ENCODE measurements around the gene DCST2. TPM values are rescaled to one million over a fixed set of nuclear protein-coding genes. Genes with fewer than 3 reads are reported as not detected.

Gene DCST2
- total and polyA plus RNA-seq, 2 of the 8 experiments (the other 6 are each of a cell fraction or from before 2014, with no cell fraction given), result 0.43 to 2.1 TPM

DNA sequence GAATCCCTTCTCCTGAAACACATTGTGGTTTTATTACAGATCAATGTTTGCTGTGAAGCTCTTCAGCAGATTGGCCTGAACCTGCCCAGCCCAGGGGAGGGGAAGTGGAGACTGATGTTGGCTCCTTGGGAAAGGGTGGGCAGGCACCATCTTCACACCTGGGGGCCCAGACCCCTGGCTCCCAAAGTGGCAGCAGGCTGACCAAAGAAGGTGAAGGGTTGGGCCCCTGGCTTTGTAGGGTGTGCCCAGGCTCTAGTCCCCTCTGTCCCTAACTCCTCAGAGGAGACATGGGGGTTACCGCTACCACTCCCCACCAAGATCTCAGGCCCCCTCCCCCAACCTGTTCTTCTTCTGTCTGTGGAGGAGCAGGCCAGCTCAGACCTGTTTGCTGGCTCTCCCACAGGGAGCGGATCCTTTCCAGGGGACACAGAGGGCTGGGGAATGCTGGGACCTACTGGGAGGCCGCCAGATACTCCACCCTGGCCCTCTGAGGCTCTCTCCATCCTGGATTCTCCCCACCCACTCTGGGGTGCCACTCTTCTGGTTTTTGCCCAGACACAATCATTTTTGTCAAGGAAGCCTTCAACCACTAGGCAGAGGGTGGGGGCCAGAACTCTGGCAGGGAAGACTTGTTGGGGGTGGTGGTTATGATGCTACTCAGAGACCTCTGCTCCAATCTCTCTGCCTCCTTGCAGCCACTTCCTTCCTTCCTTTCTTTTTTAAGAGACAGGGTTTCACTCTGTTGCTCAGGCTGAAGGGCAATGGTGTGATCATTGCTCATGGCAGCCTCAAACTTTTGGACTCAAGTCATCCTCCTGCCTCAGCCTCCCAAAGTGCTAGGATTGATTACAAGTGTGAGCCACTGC, 40.0 kb upstream of the DCST2 start (continued):
- TF ChIP-seq ZNF274 (IDR thresholded peaks at IDR 0.05; ENCODE audit: borderline replicate concordance, extremely low read depth, low read length) (no peak), RBBP5 (IDR thresholded peaks at IDR 0.05; ENCODE audit: borderline replicate concordance, low read depth, low read length) (no peak), CHD2 (IDR thresholded peaks at IDR 0.05; ENCODE audit: low read length) (no peak), CBX8 (IDR thresholded peaks at IDR 0.05; ENCODE audit: borderline replicate concordance, low read depth, low read length) (no peak), CHD1 (IDR thresholded peaks at IDR 0.05; ENCODE audit: low read depth, low read length) (no peak), RXRA (IDR thresholded peaks at IDR 0.05; ENCODE audit: insufficient read depth, low read depth, low read length) (no peak), SP1 (IDR thresholded peaks at IDR 0.05; ENCODE audit: low read depth, low read length) (no peak)
- TF ChIP-seq, protein P1, sequence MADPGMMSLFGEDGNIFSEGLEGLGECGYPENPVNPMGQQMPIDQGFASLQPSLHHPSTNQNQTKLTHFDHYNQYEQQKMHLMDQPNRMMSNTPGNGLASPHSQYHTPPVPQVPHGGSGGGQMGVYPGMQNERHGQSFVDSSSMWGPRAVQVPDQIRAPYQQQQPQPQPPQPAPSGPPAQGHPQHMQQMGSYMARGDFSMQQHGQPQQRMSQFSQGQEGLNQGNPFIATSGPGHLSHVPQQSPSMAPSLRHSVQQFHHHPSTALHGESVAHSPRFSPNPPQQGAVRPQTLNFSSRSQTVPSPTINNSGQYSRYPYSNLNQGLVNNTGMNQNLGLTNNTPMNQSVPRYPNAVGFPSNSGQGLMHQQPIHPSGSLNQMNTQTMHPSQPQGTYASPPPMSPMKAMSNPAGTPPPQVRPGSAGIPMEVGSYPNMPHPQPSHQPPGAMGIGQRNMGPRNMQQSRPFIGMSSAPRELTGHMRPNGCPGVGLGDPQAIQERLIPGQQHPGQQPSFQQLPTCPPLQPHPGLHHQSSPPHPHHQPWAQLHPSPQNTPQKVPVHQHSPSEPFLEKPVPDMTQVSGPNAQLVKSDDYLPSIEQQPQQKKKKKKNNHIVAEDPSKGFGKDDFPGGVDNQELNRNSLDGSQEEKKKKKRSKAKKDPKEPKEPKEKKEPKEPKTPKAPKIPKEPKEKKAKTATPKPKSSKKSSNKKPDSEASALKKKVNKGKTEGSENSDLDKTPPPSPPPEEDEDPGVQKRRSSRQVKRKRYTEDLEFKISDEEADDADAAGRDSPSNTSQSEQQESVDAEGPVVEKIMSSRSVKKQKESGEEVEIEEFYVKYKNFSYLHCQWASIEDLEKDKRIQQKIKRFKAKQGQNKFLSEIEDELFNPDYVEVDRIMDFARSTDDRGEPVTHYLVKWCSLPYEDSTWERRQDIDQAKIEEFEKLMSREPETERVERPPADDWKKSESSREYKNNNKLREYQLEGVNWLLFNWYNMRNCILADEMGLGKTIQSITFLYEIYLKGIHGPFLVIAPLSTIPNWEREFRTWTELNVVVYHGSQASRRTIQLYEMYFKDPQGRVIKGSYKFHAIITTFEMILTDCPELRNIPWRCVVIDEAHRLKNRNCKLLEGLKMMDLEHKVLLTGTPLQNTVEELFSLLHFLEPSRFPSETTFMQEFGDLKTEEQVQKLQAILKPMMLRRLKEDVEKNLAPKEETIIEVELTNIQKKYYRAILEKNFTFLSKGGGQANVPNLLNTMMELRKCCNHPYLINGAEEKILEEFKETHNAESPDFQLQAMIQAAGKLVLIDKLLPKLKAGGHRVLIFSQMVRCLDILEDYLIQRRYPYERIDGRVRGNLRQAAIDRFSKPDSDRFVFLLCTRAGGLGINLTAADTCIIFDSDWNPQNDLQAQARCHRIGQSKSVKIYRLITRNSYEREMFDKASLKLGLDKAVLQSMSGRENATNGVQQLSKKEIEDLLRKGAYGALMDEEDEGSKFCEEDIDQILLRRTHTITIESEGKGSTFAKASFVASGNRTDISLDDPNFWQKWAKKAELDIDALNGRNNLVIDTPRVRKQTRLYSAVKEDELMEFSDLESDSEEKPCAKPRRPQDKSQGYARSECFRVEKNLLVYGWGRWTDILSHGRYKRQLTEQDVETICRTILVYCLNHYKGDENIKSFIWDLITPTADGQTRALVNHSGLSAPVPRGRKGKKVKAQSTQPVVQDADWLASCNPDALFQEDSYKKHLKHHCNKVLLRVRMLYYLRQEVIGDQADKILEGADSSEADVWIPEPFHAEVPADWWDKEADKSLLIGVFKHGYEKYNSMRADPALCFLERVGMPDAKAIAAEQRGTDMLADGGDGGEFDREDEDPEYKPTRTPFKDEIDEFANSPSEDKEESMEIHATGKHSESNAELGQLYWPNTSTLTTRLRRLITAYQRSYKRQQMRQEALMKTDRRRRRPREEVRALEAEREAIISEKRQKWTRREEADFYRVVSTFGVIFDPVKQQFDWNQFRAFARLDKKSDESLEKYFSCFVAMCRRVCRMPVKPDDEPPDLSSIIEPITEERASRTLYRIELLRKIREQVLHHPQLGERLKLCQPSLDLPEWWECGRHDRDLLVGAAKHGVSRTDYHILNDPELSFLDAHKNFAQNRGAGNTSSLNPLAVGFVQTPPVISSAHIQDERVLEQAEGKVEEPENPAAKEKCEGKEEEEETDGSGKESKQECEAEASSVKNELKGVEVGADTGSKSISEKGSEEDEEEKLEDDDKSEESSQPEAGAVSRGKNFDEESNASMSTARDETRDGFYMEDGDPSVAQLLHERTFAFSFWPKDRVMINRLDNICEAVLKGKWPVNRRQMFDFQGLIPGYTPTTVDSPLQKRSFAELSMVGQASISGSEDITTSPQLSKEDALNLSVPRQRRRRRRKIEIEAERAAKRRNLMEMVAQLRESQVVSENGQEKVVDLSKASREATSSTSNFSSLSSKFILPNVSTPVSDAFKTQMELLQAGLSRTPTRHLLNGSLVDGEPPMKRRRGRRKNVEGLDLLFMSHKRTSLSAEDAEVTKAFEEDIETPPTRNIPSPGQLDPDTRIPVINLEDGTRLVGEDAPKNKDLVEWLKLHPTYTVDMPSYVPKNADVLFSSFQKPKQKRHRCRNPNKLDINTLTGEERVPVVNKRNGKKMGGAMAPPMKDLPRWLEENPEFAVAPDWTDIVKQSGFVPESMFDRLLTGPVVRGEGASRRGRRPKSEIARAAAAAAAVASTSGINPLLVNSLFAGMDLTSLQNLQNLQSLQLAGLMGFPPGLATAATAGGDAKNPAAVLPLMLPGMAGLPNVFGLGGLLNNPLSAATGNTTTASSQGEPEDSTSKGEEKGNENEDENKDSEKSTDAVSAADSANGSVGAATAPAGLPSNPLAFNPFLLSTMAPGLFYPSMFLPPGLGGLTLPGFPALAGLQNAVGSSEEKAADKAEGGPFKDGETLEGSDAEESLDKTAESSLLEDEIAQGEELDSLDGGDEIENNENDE (IDR thresholded peaks at IDR 0.05; ENCODE audit: insufficient replicate concordance, low read length), result no peak

Measured in H1 (cell line).